ENCODE data around the gene ZNF580. TPM values are rescaled to one million over a fixed set of nuclear protein-coding genes. Genes with fewer than 3 reads are reported as not detected.

ZNF580 gene
- total and polyA plus RNA-seq, 2 of the 13 experiments (the other 11 are each of a cell fraction or from before 2014, with no cell fraction given), result 4.4 to 6.0 TPM

- no peak for TF ChIP-seq SP2 (CRISPR knock-in tag; IDR thresholded peaks at IDR 0.05)
- TF ChIP-seq GTF2F1 (IDR thresholded peaks at IDR 0.05; ENCODE audit: low read length), result no peak
- no peak for TF ChIP-seq MZF1 (CRISPR knock-in tag; IDR thresholded peaks at IDR 0.05; ENCODE audit: borderline replicate concordance)
- TF ChIP-seq ZBTB33 (CRISPR knock-in tag; IDR thresholded peaks at IDR 0.05), result peak; percentile 97
- no peak for TF ChIP-seq ZNF552 (CRISPR knock-in tag; IDR thresholded peaks at IDR 0.05; ENCODE audit: borderline replicate concordance)
- TF ChIP-seq CREBL2 (CRISPR knock-in tag; IDR thresholded peaks at IDR 0.05; ENCODE audit: borderline replicate concordance), result no peak
- peak; percentile 75; the same call in 1 of the 2 replicates for TF ChIP-seq MYC (CRISPR knock-in tag; IDR thresholded peaks at IDR 0.05; ENCODE audit: borderline replicate concordance)
- no peak for TF ChIP-seq BORCS8-MEF2B (CRISPR knock-in tag; IDR thresholded peaks at IDR 0.05)
- TF ChIP-seq SNAPC5 (CRISPR knock-in tag; IDR thresholded peaks at IDR 0.05; ENCODE audit: borderline replicate concordance), result no peak
- TF ChIP-seq ARNT (IDR thresholded peaks at IDR 0.05), result no peak
- no peak for TF ChIP-seq ZC3H4 (CRISPR knock-in tag; IDR thresholded peaks at IDR 0.05; ENCODE audit: borderline replicate concordance)
- TF ChIP-seq SNAPC2 (CRISPR knock-in tag; IDR thresholded peaks at IDR 0.05), result no peak
- peak; percentile 75 for TF ChIP-seq YY1 (IDR thresholded peaks at IDR 0.05; ENCODE audit: insufficient read depth, insufficient replicate concordance, low read depth, low read length)
- TF ChIP-seq SMC3 (IDR thresholded peaks at IDR 0.05; ENCODE audit: low read length), result peak; percentile 50; the same call in 1 of the 2 replicates
- TF ChIP-seq ZMAT5 (CRISPR knock-in tag; IDR thresholded peaks at IDR 0.05; ENCODE audit: borderline replicate concordance, low read depth), result no peak
- TF ChIP-seq ZNF446 (CRISPR knock-in tag; IDR thresholded peaks at IDR 0.05), result no peak
- no peak for TF ChIP-seq ZNF282 (IDR thresholded peaks at IDR 0.05; ENCODE audit: partially characterized antibody)
- no peak for TF ChIP-seq XBP1 (CRISPR knock-in tag; IDR thresholded peaks at IDR 0.05)
- TF ChIP-seq RNF2 (conservative IDR thresholded peaks at IDR 0.05; ENCODE audit: low read depth), result no peak
- TF ChIP-seq SUZ12 (IDR thresholded peaks at IDR 0.05; ENCODE audit: low read depth, low read length), result no peak
- TF ChIP-seq MED8 (CRISPR knock-in tag; IDR thresholded peaks at IDR 0.05; ENCODE audit: insufficient replicate concordance), result no peak
- TF ChIP-seq HNRNPUL1 (IDR thresholded peaks at IDR 0.05; ENCODE audit: low read depth, low read length), result no peak
- peak; percentile 33; the same call in 1 of the 2 replicates for TF ChIP-seq GATA4 (IDR thresholded peaks at IDR 0.05; ENCODE audit: borderline replicate concordance, low read depth)
Measured at GRCh38 chr19:55653651-55654322, 13.0 kb downstream of the ZNF580 start (continued).
